H9 (cell line): ENCODE measurements around the gene ETV4. TPM values are rescaled to one million over a fixed set of nuclear protein-coding genes. Genes with fewer than 3 reads are reported as not detected.

ENCODE experiments used
- DNase-seq: peaks from one replicate; pipeline ENCODE4 v3.0.0-alpha.2; 2017
- H2AFZ ChIP-seq: one replicate; pipeline ENCODE4 v1.6.1; 2013; ENCODE audit warnings: mild to moderate bottlenecking, low read length, control low read depth, moderate library complexity
- H2AK5ac ChIP-seq: 2 replicates; pipeline ENCODE4 v1.6.1; 2013; ENCODE audit warnings: low read length, control low read depth, mixed read lengths; ENCODE audit not compliant: insufficient read length
- H2BK120ac ChIP-seq: one replicate; pipeline ENCODE4 v1.6.1; 2013; ENCODE audit warnings: low read depth, mild to moderate bottlenecking, low read length, control low read depth, inconsistent platforms; ENCODE audit not compliant: poor library complexity, severe bottlenecking
- H2BK12ac ChIP-seq: 2 replicates; pipeline ENCODE4 v1.6.1; 2013; ENCODE audit warnings: low read length, control low read depth, mixed read lengths, low read depth; ENCODE audit not compliant: insufficient read length
- H2BK15ac ChIP-seq: 2 replicates; pipeline ENCODE4 v1.6.1; 2013; ENCODE audit warnings: low read depth, low read length, control low read depth
- H2BK20ac ChIP-seq: one replicate; pipeline ENCODE4 v1.6.1; 2013; ENCODE audit warnings: low read depth, mild to moderate bottlenecking, low read length, control low read depth, inconsistent platforms; ENCODE audit not compliant: poor library complexity, severe bottlenecking
- H2BK5ac ChIP-seq: 2 replicates; pipeline ENCODE4 v1.6.1; 2013; ENCODE audit warnings: low read length, control low read depth, mixed read lengths; ENCODE audit not compliant: insufficient read length
- H3K14ac ChIP-seq: 2 replicates; pipeline ENCODE4 v1.6.1; 2013; ENCODE audit warnings: low read length, control low read depth; ENCODE audit not compliant: insufficient read depth
- H3K18ac ChIP-seq: 2 replicates; pipeline ENCODE4 v1.6.1; 2013; ENCODE audit warnings: low read depth, mild to moderate bottlenecking, mixed read lengths, low read length, control low read depth; ENCODE audit not compliant: insufficient read length
- H3K23ac ChIP-seq: 2 replicates; pipeline ENCODE4 v1.6.1; 2013; ENCODE audit warnings: low read length, control low read depth, mixed read lengths, low read depth; ENCODE audit not compliant: insufficient read length
- H3K23me2 ChIP-seq: 2 replicates; pipeline ENCODE4 v1.6.1; 2013; ENCODE audit warnings: low read depth, mild to moderate bottlenecking, mixed read lengths, low read length, control low read depth; ENCODE audit not compliant: insufficient read length, poor library complexity, severe bottlenecking
- H3K27ac ChIP-seq: 2 replicates; pipeline ENCODE4 v1.5.1; 2013; ENCODE audit warnings: low read length, control low read depth, mixed read lengths, low read depth; ENCODE audit not compliant: insufficient read length
- H3K27me3 ChIP-seq: 2 replicates; pipeline ENCODE4 v1.6.1; 2013; ENCODE audit warnings: low read length, control low read depth, inconsistent platforms; ENCODE audit not compliant: insufficient read depth
- H3K4ac ChIP-seq: 2 replicates; pipeline ENCODE4 v1.6.1; 2013; ENCODE audit warnings: low read depth, mild to moderate bottlenecking, control low read depth, inconsistent platforms, low read length, moderate library complexity
- H3K4me1 ChIP-seq: 2 replicates; pipeline ENCODE4 v1.6.1; 2013; ENCODE audit warnings: low read length, control low read depth, inconsistent platforms; ENCODE audit not compliant: insufficient read depth
- H3K4me2 ChIP-seq: 2 replicates; pipeline ENCODE4 v1.6.1; 2013; ENCODE audit warnings: low read length, control low read depth, mixed read lengths; ENCODE audit not compliant: insufficient read length, insufficient read depth
- H3K56ac ChIP-seq: 2 replicates; pipeline ENCODE4 v1.6.1; 2013; ENCODE audit warnings: low read depth, mild to moderate bottlenecking, mixed read lengths, low read length, control low read depth; ENCODE audit not compliant: insufficient read length
- H3K79me1 ChIP-seq: 2 replicates; pipeline ENCODE4 v1.6.1; 2013; ENCODE audit warnings: low read depth, mild to moderate bottlenecking, moderate library complexity, low read length, control low read depth, inconsistent platforms; ENCODE audit not compliant: insufficient read depth, poor library complexity, severe bottlenecking
- H3K79me2 ChIP-seq: 2 replicates; pipeline ENCODE4 v1.6.1; 2013; ENCODE audit warnings: low read length, control low read depth, inconsistent platforms; ENCODE audit not compliant: insufficient read depth
- H3K9ac ChIP-seq: 2 replicates; pipeline ENCODE4 v1.6.1; 2013; ENCODE audit warnings: low read length, control low read depth, mixed read lengths; ENCODE audit not compliant: insufficient read length; ENCODE audit errors: extremely low read depth
- H3K9me3 ChIP-seq: one replicate; pipeline ENCODE4 v1.6.1; 2013; ENCODE audit warnings: low read depth, low read length, inconsistent platforms; ENCODE audit not compliant: control insufficient read depth
- H3T11ph ChIP-seq: one replicate; pipeline ENCODE4 v1.6.1; 2013; ENCODE audit warnings: mild to moderate bottlenecking, low read length, control low read depth, inconsistent platforms
- H4K20me1 ChIP-seq: one replicate; pipeline ENCODE4 v1.6.1; 2013; ENCODE audit not compliant: control insufficient read depth, insufficient read length, insufficient read depth
- H4K5ac ChIP-seq: 2 replicates; pipeline ENCODE4 v1.6.1; 2013; ENCODE audit warnings: low read depth, mild to moderate bottlenecking, mixed read lengths, low read length, control low read depth; ENCODE audit not compliant: insufficient read length
- H4K8ac ChIP-seq: replicated peaks from 2 replicates; pipeline ENCODE4 v1.6.1; 2013; ENCODE audit warnings: low read length, control low read depth, mixed read lengths, low read depth; ENCODE audit not compliant: insufficient read length
- H4K91ac ChIP-seq: 2 replicates; pipeline ENCODE4 v1.6.1; 2013; ENCODE audit warnings: low read depth, mild to moderate bottlenecking, moderate library complexity, mixed read lengths, low read length, control low read depth; ENCODE audit not compliant: insufficient read length
- H3K27ac Mint-ChIP-seq, 3 experiments: 2 replicates in 2 of 3; 3 replicates in 1 of 3; pipeline ENCODE4 v1.8.0; 2020 to 2021; ENCODE audit warnings: mixed read lengths in 3 of 3, mild to moderate bottlenecking in 1 of 3, moderate library complexity in 1 of 3
- H3K27me3 Mint-ChIP-seq: 2 replicates; pipeline ENCODE4 v1.8.0; 2021; ENCODE audit warnings: low read depth, mild to moderate bottlenecking, moderate library complexity, mixed read lengths
- H3K36me3 Mint-ChIP-seq, 3 experiments: 2 replicates in 2 of 3; 3 replicates in 1 of 3; pipeline ENCODE4 v1.8.0; 2020 to 2021; ENCODE audit warnings: low read depth in 3 of 3, mixed read lengths in 3 of 3; ENCODE audit not compliant: insufficient read depth in 1 of 3
- H3K4me1 Mint-ChIP-seq, 2 experiments: 2 replicates each; pipeline ENCODE4 v1.8.0; 2020; ENCODE audit warnings: mixed read lengths in 2 of 2
- H3K4me3 Mint-ChIP-seq, 2 experiments: 2 replicates in 1 of 2; 3 replicates in 1 of 2; pipeline ENCODE4 v1.8.0; 2020 to 2021; ENCODE audit warnings: mild to moderate bottlenecking in 2 of 2, mixed read lengths in 2 of 2, moderate library complexity in 1 of 2
- H3K9me3 Mint-ChIP-seq, 2 experiments: 2 replicates in 1 of 2; 3 replicates in 1 of 2; pipeline ENCODE4 v1.8.0; 2020; ENCODE audit warnings: mild to moderate bottlenecking in 2 of 2, mixed read lengths in 2 of 2, moderate library complexity in 1 of 2
- WGBS: extraction: QIAGEN DNeasy Blood & Tissue Kit; methylation state at CpG from one replicate; pipeline ENCODE4 v1.1.7; 2013; ENCODE audit warnings: missing lambda C conversion rate, low lambda C conversion rate, mixed read lengths; ENCODE audit not compliant: insufficient read length; ENCODE audit errors: extremely low coverage; 5-methylcytosine and 5-hydroxymethylcytosine counted together
- total RNA-seq: library from RNA; stranded (reverse); gene quantifications from 2 replicates; pipeline ENCODE4 v1.2.1, GENCODE V29; 2021
- TF ChIP-seq, protein P1 (sequence below): fragments of 200-600 bp; sonication (generic); conservative IDR thresholded peaks from 3 replicates; pipeline ENCODE4 v1.8.0; 2021; ENCODE audit warnings: antibody characterized with exemption, mild to moderate bottlenecking

Gene ETV4
- total RNA-seq, 1 experiment from 2014 or later = 74.4 TPM

GRCh38 chr17:43574896-43575525 lies 28.9 kb upstream of the ETV4 start:
- H4K8ac ChIP-seq = no peak overlapping the region
- no peaks in the 10 kb centered on the region for H3K9me3 ChIP-seq
- H2AK5ac ChIP-seq = no peak overlapping the region
- H3K18ac ChIP-seq = no peak overlapping the region
- no peak overlapping the region for H3K4ac ChIP-seq
- H2BK12ac ChIP-seq = no peak overlapping the region
- no peak overlapping the region for H3K9ac ChIP-seq
- no peaks in the 10 kb centered on the region for H3K4me1 ChIP-seq
- no peak overlapping the region for H2AFZ ChIP-seq
- no peak overlapping the region for H3K27ac Mint-ChIP-seq
- no peaks in the 10 kb centered on the region; the same call in 1 of the 2 replicates for H3K27me3 Mint-ChIP-seq
- H3K27ac ChIP-seq = no peak overlapping the region
- H3K14ac ChIP-seq = no peak overlapping the region
- H3T11ph ChIP-seq = no peak overlapping the region
- H2BK20ac ChIP-seq = no peak overlapping the region
- no peak overlapping the region for H2BK15ac ChIP-seq
- no peaks in the 10 kb centered on the region for H3K27me3 ChIP-seq
- H4K20me1 ChIP-seq = no peaks in the 10 kb centered on the region
- no CpG with 5 or more reads among the region's 5 CpGs for WGBS
- no peak overlapping the region for H3K23ac ChIP-seq
- no peak overlapping the region for H4K91ac ChIP-seq
- peaks cover 37 to 39% of the 10 kb centered on the region in 2 experiments for H3K4me1 Mint-ChIP-seq
- no peak overlapping the region for H2BK5ac ChIP-seq
- H4K5ac ChIP-seq = no peak overlapping the region
- no peak overlapping the region for H3K56ac ChIP-seq
- H3K36me3 Mint-ChIP-seq = no peaks in the 10 kb centered on the region
- no peak overlapping the region for H2BK120ac ChIP-seq
- H3K79me2 ChIP-seq = no peaks in the 10 kb centered on the region
- H3K23me2 ChIP-seq = peaks cover 3% of the 10 kb centered on the region
- H3K79me1 ChIP-seq = no peaks in the 10 kb centered on the region
- TF ChIP-seq, protein P1, sequence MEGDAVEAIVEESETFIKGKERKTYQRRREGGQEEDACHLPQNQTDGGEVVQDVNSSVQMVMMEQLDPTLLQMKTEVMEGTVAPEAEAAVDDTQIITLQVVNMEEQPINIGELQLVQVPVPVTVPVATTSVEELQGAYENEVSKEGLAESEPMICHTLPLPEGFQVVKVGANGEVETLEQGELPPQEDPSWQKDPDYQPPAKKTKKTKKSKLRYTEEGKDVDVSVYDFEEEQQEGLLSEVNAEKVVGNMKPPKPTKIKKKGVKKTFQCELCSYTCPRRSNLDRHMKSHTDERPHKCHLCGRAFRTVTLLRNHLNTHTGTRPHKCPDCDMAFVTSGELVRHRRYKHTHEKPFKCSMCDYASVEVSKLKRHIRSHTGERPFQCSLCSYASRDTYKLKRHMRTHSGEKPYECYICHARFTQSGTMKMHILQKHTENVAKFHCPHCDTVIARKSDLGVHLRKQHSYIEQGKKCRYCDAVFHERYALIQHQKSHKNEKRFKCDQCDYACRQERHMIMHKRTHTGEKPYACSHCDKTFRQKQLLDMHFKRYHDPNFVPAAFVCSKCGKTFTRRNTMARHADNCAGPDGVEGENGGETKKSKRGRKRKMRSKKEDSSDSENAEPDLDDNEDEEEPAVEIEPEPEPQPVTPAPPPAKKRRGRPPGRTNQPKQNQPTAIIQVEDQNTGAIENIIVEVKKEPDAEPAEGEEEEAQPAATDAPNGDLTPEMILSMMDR = no peak
- H3K4me2 ChIP-seq = no peak overlapping the region
- H3K9me3 Mint-ChIP-seq = no peaks in the 10 kb centered on the region
- DNase-seq = no peak
- H3K4me3 Mint-ChIP-seq = no peak overlapping the region
